ENCODE data around the gene SLC8A3.

Gene SLC8A3

DNA sequence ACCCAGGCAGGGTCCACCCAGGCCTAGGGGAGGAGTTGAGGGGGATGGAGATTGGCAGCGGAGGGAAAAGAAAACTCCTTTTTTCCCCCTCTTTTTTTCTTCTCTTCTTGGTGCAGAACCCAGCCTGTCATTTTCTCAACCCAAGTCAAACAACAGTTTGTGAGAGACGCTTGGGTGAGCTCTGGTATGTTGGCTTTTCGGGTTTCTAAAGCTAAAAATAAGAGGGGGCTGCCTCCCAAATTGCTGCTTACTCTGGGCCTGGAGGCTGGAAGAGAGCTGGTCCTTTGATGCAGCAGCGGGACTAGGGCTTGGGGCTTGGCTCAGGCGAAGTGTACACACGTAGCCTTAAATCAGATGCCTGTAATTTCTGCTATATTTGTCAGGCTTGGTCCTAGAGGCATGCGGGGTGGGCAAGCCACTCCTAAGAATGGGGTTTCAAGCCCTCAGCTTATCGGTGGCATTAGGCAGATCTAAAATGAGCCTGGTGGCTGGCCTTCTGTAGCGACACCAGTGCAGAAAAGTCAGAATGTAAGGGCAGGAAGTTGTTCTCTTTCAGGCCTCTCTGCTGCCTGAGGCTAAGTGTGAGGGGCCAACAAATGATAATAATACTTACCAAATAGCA, 816 bp upstream of the SLC8A3 start:
- TF ChIP-seq, protein P1, sequence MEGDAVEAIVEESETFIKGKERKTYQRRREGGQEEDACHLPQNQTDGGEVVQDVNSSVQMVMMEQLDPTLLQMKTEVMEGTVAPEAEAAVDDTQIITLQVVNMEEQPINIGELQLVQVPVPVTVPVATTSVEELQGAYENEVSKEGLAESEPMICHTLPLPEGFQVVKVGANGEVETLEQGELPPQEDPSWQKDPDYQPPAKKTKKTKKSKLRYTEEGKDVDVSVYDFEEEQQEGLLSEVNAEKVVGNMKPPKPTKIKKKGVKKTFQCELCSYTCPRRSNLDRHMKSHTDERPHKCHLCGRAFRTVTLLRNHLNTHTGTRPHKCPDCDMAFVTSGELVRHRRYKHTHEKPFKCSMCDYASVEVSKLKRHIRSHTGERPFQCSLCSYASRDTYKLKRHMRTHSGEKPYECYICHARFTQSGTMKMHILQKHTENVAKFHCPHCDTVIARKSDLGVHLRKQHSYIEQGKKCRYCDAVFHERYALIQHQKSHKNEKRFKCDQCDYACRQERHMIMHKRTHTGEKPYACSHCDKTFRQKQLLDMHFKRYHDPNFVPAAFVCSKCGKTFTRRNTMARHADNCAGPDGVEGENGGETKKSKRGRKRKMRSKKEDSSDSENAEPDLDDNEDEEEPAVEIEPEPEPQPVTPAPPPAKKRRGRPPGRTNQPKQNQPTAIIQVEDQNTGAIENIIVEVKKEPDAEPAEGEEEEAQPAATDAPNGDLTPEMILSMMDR (IDR thresholded peaks at IDR 0.05; ENCODE audit: low read length, missing control alignments): no peak
- H3K4me3 ChIP-seq (replicated peaks; ENCODE audit: low read depth, low read length): peak overlapping the region; percentile 32
- DNase-seq (ENCODE audit: low read depth): no peak

DNA sequence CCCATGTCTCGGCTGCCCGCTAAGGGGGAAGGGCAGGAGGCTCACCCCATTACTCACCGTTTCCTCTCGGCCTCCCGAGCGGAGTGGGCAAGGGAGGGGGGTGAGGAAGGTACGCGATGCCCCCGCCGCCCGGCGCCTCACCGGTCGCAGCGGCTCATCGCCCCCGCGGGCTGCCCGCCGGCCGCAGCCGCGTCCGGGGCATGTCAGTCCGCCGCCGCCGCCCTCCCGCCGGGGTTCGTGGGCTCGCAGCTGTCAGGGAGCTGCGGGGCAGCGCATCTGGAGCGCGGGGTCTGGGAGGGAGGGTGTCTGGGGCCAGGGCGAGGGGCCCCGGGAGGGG, 461 bp downstream of the SLC8A3 start:
- H3K4me3 ChIP-seq (replicated peaks; ENCODE audit: low read depth, low read length): peak overlapping the region; percentile 46
- no peak for DNase-seq (ENCODE audit: low read depth)
- TF ChIP-seq, protein P1 (IDR thresholded peaks at IDR 0.05; ENCODE audit: low read length, missing control alignments): no peak

DNA sequence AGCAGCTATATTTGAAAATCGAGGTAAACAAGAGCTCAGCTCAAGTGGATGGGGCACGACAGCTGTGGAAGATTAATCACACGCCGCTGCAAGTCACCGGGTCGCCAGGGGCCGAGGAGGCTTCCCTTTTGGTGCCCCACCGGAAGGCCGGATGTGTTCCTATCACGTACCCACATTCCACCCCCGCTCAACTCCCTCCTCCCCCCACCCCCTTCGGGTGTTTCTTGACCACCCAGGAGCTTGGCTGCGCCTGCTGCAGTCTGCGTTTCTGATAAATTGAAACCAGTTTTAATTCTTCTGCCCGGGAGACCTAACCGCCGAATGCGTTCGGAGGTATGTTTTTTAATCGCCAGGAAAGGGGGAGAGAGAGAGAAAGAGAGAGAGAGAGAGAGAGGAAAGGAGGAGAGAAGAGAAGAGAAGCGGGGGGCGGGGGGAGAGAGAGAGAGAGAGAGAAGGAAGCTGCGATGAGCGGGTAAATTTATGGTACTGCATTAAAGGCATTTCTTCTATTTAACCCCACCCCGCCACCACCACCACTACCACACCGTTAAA, 1.8 kb downstream of the SLC8A3 start:
- H3K4me3 ChIP-seq (replicated peaks; ENCODE audit: low read depth, low read length): peak overlapping the region; percentile 46
- DNase-seq (ENCODE audit: low read depth): no peak
- TF ChIP-seq, protein P1 (IDR thresholded peaks at IDR 0.05; ENCODE audit: low read length, missing control alignments): no peak

DNA sequence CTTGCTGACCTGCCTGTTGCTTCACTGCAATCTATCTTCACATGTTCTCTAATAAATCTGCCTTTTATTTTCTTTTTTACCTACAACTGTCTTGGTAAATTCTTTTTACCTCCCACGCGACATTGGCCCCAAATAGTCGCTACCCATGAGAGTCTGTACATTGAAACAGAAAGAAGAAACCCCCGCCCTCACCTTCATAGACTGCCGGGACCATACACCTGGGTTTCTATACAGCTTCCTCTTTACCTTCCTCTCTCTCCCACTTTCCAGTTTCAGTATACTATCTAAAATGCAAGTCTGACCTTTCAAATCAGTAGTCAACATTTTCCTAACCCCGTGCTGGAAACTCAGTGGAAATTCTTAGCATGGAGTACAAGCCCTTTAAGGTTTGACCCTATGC, 4.8 kb downstream of the SLC8A3 start:
- DNase-seq (ENCODE audit: low read depth): no peak
- TF ChIP-seq, protein P1 (IDR thresholded peaks at IDR 0.05; ENCODE audit: low read length, missing control alignments): no peak
- no peak overlapping the region for H3K4me3 ChIP-seq (replicated peaks; ENCODE audit: low read depth, low read length)

DNA sequence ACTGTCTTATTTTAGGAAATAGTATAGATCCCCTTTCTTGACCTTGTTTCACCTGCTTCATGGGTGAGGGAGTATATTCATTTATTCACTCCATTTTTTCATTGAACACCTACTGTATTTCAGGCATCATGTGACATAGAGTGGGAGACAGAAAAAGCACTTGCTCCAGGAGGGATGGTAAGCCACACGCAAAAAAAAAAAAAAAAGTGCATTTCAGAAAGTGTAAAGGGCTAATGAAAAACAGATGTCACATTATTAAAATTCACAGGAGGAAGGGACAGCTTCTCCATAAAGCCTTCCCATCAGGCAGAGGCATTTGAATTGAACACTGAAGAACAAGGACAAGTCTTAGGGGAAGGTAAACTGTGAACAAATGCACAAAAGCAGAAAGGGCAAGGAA, 7.5 kb downstream of the SLC8A3 start:
- DNase-seq (ENCODE audit: low read depth): no peak
- TF ChIP-seq, protein P1 (IDR thresholded peaks at IDR 0.05; ENCODE audit: low read length, missing control alignments): no peak
- H3K4me3 ChIP-seq (replicated peaks; ENCODE audit: low read depth, low read length): no peak overlapping the region

DNA sequence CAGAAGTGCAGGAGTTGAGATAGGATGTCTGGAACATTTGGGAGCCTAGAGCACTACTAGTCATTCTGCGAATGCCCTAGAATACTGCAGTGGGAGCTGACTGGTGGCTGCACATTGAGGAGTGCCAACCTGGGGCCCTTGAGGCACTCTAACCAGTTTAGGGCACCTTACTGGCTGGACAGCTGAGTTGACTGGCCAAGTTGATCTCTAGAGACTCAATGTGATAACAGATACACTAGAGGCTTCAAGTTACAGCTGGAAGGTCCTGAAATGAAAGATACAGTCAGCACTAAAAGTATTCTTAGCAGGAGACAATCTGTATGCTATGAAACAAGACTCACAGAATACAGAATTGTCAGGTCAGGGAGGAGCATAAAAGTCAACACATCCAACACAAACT, 8.0 kb downstream of the SLC8A3 start:
- TF ChIP-seq, protein P1 (IDR thresholded peaks at IDR 0.05; ENCODE audit: low read length, missing control alignments): no peak
- DNase-seq (ENCODE audit: low read depth): no peak
- H3K4me3 ChIP-seq (replicated peaks; ENCODE audit: low read depth, low read length): no peak overlapping the region

Measured in fibroblast of pulmonary artery (primary cell).